Measurements from ENCODE around the gene PAX7. TPM values are rescaled to one million over a fixed set of nuclear protein-coding genes. Genes with fewer than 3 reads are reported as not detected.
"Not testable (repeated sequence)": the region's sequence is repeated elsewhere in the genome, so short reads cannot be mapped to it uniquely, and the experiment has no call there.

Gene PAX7
- not detected for polyA plus RNA-seq (ENCODE audit: insufficient read length)
- long read RNA-seq, donor 1 = 0 reads
- long read RNA-seq, donor 2 = 0 reads
- long read RNA-seq, donor 3 = 0 reads
- long read RNA-seq, donor 4 = 0 reads
- long read RNA-seq, donor 5 = 0 reads
- long read RNA-seq, donor 6 = 0 reads
- long read RNA-seq, donor 7 = 0 reads
- long read RNA-seq, donor 8 = 0 reads

GRCh38 chr1:18630511-18631495 is at the start of gene PAX7:
TSS of gene PAX7 (plus strand) at chr1:18630846. CDS start at chr1:18631604, 758 bp downstream.
- no peak for DNase-seq

DNA sequence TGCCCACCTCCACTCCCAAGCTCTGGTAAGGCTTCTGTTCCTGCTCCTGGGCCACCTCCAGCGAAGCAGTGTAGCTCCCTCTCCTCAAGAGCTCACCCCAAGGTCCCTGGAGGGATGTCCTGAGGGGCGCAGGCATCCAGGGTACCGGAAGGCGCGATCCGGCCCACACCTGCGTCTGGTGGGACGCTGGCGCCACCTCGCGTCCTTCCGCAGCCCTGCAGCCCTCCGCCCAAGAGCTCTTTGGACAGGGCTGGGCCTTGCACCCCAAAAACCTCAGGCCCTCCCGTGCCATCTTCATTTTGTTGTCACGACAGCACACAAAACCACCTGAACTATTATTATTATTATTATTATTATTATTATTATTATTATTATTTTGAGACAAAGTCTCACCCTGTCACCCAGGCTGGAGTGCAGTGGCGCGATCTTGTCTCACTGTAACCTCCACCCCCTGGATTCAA is 49.2 kb upstream of the PAX7 start:
- DNase-seq = no peak

- no peak for DNase-seq
Measured at GRCh38 chr1:18582890-18583289, 47.8 kb upstream of the PAX7 start.

DNA sequence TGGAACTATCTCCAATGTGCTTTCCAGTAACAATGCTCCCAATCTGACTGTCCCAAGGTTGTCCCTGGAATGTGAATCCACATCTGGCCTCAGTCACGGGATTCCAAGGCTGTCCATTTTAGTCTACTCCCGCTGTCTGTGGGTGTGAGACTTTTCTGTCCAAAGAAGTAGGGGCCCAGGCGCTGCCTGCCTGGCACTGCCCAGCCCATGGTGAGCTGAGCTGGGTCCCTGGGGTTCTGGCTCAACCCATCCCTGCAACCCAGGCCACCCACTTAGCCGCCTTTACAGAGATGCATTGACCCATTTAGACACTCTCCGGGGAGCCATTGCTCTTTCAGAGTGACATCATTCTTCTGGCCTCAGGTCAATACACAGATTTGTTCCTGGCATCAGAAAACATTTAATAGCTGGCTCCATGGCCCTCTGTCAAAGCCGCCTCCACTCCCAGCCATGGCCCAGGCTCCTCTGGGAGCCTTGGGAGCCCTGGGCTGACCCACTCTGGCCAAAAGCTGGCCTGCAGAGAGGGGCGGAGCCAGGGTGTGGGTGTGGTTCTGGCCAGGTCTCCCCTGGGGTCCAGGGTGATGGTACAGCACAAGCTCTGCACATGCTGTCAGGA is 47.2 kb upstream of the PAX7 start:
- DNase-seq = no peak

DNA sequence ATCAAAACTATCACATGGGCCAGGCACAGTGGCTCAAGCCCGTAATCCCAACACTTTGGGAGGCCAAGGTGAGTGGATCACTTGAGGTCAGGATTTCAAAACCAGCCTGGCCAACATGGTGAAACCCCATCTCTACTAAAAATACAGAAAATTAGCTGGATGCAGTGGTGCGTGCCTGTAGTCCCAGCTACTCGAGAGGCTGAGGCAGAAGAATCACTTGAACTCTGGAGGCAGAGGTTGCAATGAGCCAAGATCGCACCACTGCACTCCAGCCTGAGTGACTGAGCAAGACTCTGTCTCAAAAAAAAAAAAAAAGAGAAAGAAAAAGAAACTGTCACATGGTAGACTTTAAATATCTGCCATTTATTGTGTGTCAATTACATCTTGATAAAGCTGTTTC is 44.6 kb upstream of the PAX7 start:
- not testable (repeated sequence) for DNase-seq

DNA sequence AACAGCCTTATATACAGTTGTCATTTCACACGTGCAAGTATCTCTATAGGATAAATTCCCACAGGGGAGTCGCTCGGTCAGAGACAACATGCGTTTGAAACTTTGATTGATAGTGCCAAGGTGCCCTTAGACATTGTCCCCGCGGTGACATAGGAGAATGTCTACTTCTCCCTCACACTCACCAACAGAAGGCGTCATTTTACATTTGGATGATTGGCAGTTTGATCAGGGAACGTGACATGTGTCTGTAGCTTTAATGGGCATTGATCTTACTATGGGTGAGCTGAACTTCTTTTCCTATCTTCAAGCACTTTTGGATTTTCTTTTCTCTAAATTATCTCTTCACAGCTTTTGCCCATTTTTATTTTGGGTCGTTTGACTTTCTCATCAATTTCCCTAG is 42.6 kb upstream of the PAX7 start:
- no peak for DNase-seq

GRCh38 chr1:18592368-18592767 is 38.3 kb upstream of the PAX7 start:
- no peak for DNase-seq

- DNase-seq = no peak
Measured at GRCh38 chr1:18597160-18598042, 33.2 kb upstream of the PAX7 start.

DNA sequence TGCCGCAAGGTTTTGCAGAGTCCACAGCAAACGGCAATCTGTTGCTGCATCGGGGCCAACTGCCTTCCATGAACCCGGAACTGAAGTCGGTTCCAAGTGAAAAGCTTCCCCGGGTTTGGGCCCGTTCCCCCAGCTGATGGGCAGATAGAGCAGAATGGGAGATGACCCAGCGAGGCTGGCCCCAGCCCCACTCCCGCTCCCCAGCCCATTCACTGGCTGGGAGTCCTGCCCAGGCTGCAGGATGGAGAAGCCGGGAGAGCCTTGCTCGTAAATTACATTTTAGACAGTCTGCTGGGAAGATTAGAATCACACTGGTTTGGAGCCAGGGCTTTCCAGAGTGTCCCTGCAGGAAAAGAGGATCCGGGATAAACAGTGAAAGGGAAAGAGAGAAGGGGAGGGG is 31.6 kb upstream of the PAX7 start:
- DNase-seq = no peak

- DNase-seq = no peak
Measured at GRCh38 chr1:18599704-18600103, 30.9 kb upstream of the PAX7 start.

DNA sequence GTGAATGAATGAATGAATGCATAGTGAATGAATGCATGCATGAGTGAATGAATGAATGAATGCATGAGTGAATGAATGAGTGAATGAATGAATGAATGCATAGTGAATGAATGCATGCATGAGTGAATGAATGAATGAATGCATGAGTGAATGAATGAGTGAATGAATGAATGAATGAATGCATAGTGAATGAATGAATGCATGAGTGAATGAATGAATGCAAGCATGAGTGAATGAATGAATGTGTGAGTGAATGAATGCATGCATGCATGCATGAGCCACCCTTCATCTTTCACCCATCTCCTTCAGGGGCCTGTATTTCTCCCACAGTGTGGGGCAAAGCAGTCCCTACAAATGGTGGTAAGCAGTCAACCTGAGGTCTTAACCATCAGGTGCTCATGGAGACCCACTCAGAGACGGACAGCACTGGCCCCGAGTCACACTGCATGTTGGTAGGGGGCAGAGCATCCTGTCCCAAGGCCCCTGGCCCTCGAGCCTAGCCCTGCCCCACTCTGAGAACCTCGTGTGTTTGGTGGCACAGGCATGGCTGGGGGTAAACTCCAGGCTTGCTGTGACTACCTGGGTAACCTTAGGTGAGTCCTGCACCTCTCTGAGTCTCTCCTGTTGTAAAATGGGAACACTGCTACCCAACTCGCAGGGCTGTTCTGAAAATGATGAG is 28.0 kb upstream of the PAX7 start:
- no peak for DNase-seq

GRCh38 chr1:18603212-18603852 is 27.3 kb upstream of the PAX7 start:
- DNase-seq = no peak

GRCh38 chr1:18606443-18607288 is 24.0 kb upstream of the PAX7 start:
- no peak for DNase-seq

DNA sequence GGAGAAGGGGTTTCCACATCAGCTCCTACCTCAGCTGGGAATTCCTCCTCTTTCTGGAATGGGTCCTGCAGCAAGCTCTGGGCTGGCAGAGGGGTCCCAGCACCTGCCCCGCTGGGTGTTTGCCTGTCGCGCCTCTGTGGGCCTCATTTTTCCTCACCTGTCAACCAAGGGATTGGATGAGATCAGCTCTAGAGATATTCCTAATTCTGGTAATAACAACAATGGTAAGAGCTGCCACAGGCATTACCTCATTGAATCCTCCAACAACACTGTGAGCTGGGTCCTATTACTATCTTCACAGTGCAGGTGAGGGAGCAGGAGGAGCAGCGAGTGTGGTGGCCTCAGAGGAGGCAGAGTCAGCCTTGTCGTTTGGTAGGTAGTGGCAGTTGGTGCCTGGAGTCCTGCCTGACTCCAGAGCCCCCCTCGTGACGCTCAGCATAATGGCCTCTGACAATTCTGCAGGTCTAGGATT is 23.3 kb upstream of the PAX7 start:
- DNase-seq = no peak

DNA sequence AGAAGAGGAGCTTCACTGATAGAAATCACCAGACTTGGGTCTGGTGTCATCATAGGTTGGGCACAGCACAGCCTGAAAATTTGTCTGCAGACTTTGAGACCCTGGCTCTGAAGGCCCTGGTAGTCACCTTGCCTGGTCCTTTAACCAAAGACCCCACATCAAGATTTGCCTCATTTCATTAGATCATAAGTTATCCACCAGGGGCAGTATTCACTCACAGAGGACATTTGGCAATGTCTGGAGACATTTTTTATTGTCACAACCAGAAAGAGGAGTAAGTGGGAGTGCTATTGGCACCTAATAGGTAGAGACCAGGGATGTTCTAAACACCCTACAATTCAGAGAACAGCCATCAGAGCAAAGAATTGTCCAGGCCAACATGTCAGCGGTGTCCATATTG is 22.1 kb upstream of the PAX7 start:
- DNase-seq = no peak

- DNase-seq = no peak
Measured at GRCh38 chr1:18611311-18611710, 19.3 kb upstream of the PAX7 start.

DNA sequence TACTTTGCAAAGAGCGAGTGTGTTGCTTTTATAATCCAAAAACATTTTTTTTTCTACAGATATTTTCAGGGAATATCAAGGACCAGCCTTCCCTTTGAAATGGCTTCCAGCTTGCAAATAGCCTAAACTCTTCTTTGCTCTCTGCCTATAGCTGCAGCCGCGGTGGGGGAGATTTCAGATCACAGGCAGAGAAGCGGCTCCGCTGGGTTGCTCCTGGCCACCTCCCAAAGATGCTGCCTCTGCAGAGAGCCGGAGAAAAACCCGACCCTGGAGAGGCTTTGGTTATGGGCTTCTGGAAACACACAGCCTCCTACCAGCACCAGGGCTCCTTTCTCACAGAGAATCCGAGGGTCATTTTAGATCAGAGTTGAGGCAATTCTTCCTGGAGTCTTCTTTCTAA is 18.6 kb upstream of the PAX7 start:
- DNase-seq = no peak

- no peak for DNase-seq
Measured at GRCh38 chr1:18614069-18614735, 16.4 kb upstream of the PAX7 start.

Data from left kidney (tissue), 8 donors.